K562 (cell line): Measurements from ENCODE around the gene ERN1. TPM values are rescaled to one million over a fixed set of nuclear protein-coding genes. Genes with fewer than 3 reads are reported as not detected.

Source experiments
- ARHGAP35 ChIP-seq: fragments of 450-650 bp; IDR thresholded peaks from 2 replicates; pipeline ENCODE4 v1.6.1; 2018; ENCODE audit not compliant: partially characterized antibody
- E4F1 ChIP-seq: fragments of 250-450 bp; sonication (Bioruptor Pico); IDR thresholded peaks from 2 replicates; pipeline ENCODE4 v1.5.0; 2021; ENCODE audit warnings: mild to moderate bottlenecking, borderline replicate concordance
- ELF2 ChIP-seq: fragments of 250-450 bp; sonication (Bioruptor Pico); IDR thresholded peaks from 2 replicates; pipeline ENCODE4 v1.5.0; 2021; ENCODE audit warnings: mild to moderate bottlenecking
- GATAD2B ChIP-seq: fragments of 450-650 bp; IDR thresholded peaks from 2 replicates; pipeline ENCODE4 v1.6.1; 2017; ENCODE audit warnings: mild to moderate bottlenecking, borderline replicate concordance
- HDGF ChIP-seq: fragments of 450-650 bp; IDR thresholded peaks from 2 replicates; pipeline ENCODE4 v1.6.1; 2016
- HOXB6 ChIP-seq: fragments of 250-450 bp; sonication (Bioruptor Pico); IDR thresholded peaks from 2 replicates; pipeline ENCODE4 v1.5.1; 2022; ENCODE audit warnings: mild to moderate bottlenecking, borderline replicate concordance
- KDM2B ChIP-seq: fragments of 250-450 bp; sonication (Bioruptor Pico); IDR thresholded peaks from 2 replicates; pipeline ENCODE4 v1.8.0; 2021; ENCODE audit warnings: mild to moderate bottlenecking, moderate library complexity
- KLF13 ChIP-seq: fragments of 450-650 bp; IDR thresholded peaks from 2 replicates; pipeline ENCODE4 v1.6.1; 2016; ENCODE audit warnings: missing genetic modification characterization, low read depth, mild to moderate bottlenecking, missing compliant biosample characterization, moderate library complexity, borderline replicate concordance
- MBD1 ChIP-seq: fragments of 250-450 bp; sonication (Bioruptor Pico); IDR thresholded peaks from 2 replicates; pipeline ENCODE4 v1.8.0; 2022; ENCODE audit warnings: inconsistent platforms
- MXI1 ChIP-seq: IDR thresholded peaks from 2 replicates; pipeline ENCODE4 v1.6.1; 2011; ENCODE audit warnings: low read depth, mild to moderate bottlenecking, improper control_type of control experiment, low read length
- NFIC ChIP-seq: fragments of 450-650 bp; IDR thresholded peaks from 2 replicates; pipeline ENCODE4 v1.6.1; 2017; ENCODE audit warnings: mild to moderate bottlenecking, inconsistent platforms
- SAP30 ChIP-seq: fragments of 200-600 bp; sonication (generic); IDR thresholded peaks from 2 replicates; pipeline ENCODE4 v1.6.1; 2012; ENCODE audit warnings: borderline replicate concordance, low read depth, mild to moderate bottlenecking, moderate library complexity, low read length, control low read depth, inconsistent platforms; ENCODE audit not compliant: insufficient read depth, poor library complexity, severe bottlenecking
- STAT5A ChIP-seq: IDR thresholded peaks from 2 replicates; pipeline ENCODE4 v1.6.1; 2012; ENCODE audit warnings: low read length, inconsistent platforms, borderline replicate concordance
- TAF1 ChIP-seq: IDR thresholded peaks from 2 replicates; pipeline ENCODE4 v1.6.1; 2011; ENCODE audit warnings: mild to moderate bottlenecking, low read length, moderate library complexity; ENCODE audit not compliant: insufficient read depth, control insufficient read depth, severe bottlenecking; ENCODE audit errors: extremely low read depth
- ZBTB12 ChIP-seq: fragments of 250-450 bp; sonication (Bioruptor Pico); IDR thresholded peaks from 2 replicates; pipeline ENCODE4 v1.4.0; 2020
- ZC3H8 ChIP-seq: fragments of 450-650 bp; IDR thresholded peaks from 2 replicates; pipeline ENCODE4 v1.6.1; 2017
- ZNF445 ChIP-seq: fragments of 250-450 bp; sonication (Bioruptor Pico); IDR thresholded peaks from 2 replicates; pipeline ENCODE4 v1.4.0; 2020; ENCODE audit warnings: low read depth, mild to moderate bottlenecking, moderate library complexity
- ZNF79 ChIP-seq: fragments of 250-450 bp; sonication (Bioruptor Pico); IDR thresholded peaks from 2 replicates; pipeline ENCODE4 v1.4.0; 2020; ENCODE audit warnings: low read depth, mild to moderate bottlenecking, moderate library complexity
- polyA plus RNA-seq, 8 experiments: library from polyadenylated mRNA; depleted of rRNA in 4 of 8; stranded (reverse) in 5 of 8; unstranded in 3 of 8; fragments of >200 nt; fragmentation: Nextera tagmentation in 2 of 8; fragmentation: Illumina TruSeq in 1 of 8; extraction: Ambion mirVana in 2 of 8; extraction: Trizol in 1 of 8; gene quantifications; 2 replicates each; pipeline versions ENCODE4 v1.2.1 to v1.2.3, GENCODE V29; 2011 to 2014; ENCODE audit warnings: inconsistent platforms in 1 of 8, missing spikeins in 1 of 8
- total RNA-seq, 7 experiments: library from RNA; depleted of rRNA in 6 of 7; stranded (reverse); fragments of >200 nt in 6 of 7; fragmentation: Illumina TruSeq in 2 of 7; extraction: Trizol in 2 of 7; gene quantifications; 2 replicates each; pipeline versions ENCODE4 v1.2.1 to v1.2.3, GENCODE V29; 2011 to 2021; ENCODE audit warnings: low replicate concordance in 1 of 7
- TF ChIP-seq, protein P1 (sequence below): fragments of 250-450 bp; sonication (Bioruptor Pico); IDR thresholded peaks from 2 replicates; pipeline ENCODE4 v1.8.0; 2021; ENCODE audit warnings: mild to moderate bottlenecking, moderate library complexity
- TF ChIP-seq, protein P2 (sequence below): sonication (generic); formaldehyde crosslinking; IDR thresholded peaks from 2 replicates; pipeline ENCODE4 v1.8.0; 2022; ENCODE audit warnings: mild to moderate bottlenecking, missing genetic modification reagents

ERN1 gene
- total and polyA plus RNA-seq, 9 of the 15 experiments (the other 6 are each of a cell fraction or from before 2014, with no cell fraction given) = 2.1 to 22.5 (median 7.3) TPM

GRCh38 chr17:64006361-64007088 lies 123.4 kb downstream of the ERN1 start (continued):
- TF ChIP-seq, protein P1, sequence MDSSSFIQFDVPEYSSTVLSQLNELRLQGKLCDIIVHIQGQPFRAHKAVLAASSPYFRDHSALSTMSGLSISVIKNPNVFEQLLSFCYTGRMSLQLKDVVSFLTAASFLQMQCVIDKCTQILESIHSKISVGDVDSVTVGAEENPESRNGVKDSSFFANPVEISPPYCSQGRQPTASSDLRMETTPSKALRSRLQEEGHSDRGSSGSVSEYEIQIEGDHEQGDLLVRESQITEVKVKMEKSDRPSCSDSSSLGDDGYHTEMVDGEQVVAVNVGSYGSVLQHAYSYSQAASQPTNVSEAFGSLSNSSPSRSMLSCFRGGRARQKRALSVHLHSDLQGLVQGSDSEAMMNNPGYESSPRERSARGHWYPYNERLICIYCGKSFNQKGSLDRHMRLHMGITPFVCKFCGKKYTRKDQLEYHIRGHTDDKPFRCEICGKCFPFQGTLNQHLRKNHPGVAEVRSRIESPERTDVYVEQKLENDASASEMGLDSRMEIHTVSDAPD (CRISPR knock-in tag) = no peak
- TF ChIP-seq MBD1 (no peak), ELF2 (no peak), KDM2B (CRISPR knock-in tag) (no peak), HOXB6 (CRISPR knock-in tag) (no peak), MXI1 (no peak), ZC3H8 (no peak), ARHGAP35 (no peak), ZBTB12 (no peak), NFIC (peak; percentile 62), STAT5A (peak; percentile 56; the same call in 1 of the 2 replicates), ZNF79 (CRISPR knock-in tag) (no peak), KLF13 (tag) (peak; percentile 66; the same call in 1 of the 2 replicates), E4F1 (CRISPR knock-in tag) (no peak), TAF1 (peak; percentile 40), GATAD2B (peak; percentile 90; the same call in 1 of the 2 replicates), ZNF445 (CRISPR knock-in tag) (no peak), HDGF (no peak), SAP30 (no peak)
- TF ChIP-seq, protein P2, sequence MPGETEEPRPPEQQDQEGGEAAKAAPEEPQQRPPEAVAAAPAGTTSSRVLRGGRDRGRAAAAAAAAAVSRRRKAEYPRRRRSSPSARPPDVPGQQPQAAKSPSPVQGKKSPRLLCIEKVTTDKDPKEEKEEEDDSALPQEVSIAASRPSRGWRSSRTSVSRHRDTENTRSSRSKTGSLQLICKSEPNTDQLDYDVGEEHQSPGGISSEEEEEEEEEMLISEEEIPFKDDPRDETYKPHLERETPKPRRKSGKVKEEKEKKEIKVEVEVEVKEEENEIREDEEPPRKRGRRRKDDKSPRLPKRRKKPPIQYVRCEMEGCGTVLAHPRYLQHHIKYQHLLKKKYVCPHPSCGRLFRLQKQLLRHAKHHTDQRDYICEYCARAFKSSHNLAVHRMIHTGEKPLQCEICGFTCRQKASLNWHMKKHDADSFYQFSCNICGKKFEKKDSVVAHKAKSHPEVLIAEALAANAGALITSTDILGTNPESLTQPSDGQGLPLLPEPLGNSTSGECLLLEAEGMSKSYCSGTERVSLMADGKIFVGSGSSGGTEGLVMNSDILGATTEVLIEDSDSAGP (CRISPR knock-in tag) = no peak
